ENCODE data around the gene PCSK6.

DNA sequence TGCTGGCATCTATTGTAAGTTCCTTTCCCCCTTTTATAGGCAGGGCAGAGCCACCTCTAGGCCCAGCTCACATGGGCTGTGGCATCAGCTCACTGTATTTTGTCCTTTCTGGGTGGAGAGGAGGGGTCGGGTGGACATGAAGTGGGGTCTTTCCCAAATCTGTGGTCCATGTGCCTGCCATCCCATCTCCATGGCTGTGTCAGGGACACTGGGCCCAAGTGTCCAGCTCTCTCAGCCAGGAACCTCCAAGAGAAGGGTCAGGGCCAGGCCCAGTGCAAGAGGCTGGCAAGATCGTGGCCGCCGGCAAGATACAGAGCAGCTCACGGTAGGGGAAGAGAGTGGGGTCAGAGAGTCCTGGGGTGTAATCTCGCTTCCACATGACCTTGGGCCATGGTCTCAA lies 85.3 kb downstream of the PCSK6 start:
- TF ChIP-seq POLR2A (IDR thresholded peaks at IDR 0.05), result no peak
- no peak for TF ChIP-seq CTCF (IDR thresholded peaks at IDR 0.05)
- TF ChIP-seq POLR2AphosphoS5 (IDR thresholded peaks at IDR 0.05), result no peak

Data from stomach (tissue), 4 donors.